ENCODE data around the gene PABPN1. TPM values are rescaled to one million over a fixed set of nuclear protein-coding genes. Genes with fewer than 3 reads are reported as not detected.

The PABPN1 gene
- total and polyA plus RNA-seq, 10 donors = 52.1 to 152 (median 132) TPM

GRCh38 chr14:23347406-23348296, 26.4 kb downstream of the PABPN1 start:
- intact Hi-C loops (cut with DNase I; ENCODE audit: low total_unique reads) = no loop called here
- peaks cover 0 to 28% (median 16%) of the 10 kb centered on the region in 7 donors for H3K27me3 ChIP-seq (replicated peaks in 1 of 7)

DNA sequence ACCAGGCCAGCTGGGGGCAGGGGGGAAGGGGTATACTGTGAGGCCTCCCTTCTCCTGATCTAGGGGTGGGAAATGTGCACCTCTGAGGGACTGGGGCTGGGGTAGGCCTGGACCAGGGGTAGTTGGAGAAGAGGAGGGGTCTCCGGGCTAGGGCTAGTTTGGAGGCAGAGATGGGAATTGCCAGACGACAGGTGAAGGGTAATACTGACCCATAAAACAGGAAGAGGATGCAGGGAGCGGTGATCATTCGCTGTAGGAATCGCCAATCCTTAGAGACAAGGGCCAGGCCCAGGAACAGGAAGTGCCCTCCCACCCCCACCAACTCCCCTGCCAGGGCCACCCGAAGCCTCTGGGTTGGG, 27.0 kb downstream of the PABPN1 start:
- peaks cover 0 to 34% (median 19%) of the 10 kb centered on the region in 7 donors for H3K27me3 ChIP-seq (replicated peaks in 1 of 7)
- no peak for DNase-seq
- intact Hi-C loops (cut with DNase I; ENCODE audit: low total_unique reads) = no loop called here
- no peak overlapping the region for H3K4me3 ChIP-seq
- H3K27ac ChIP-seq = no peak overlapping the region
- TF ChIP-seq CTCF (IDR thresholded peaks at IDR 0.05 in 8 of 11, conservative IDR thresholded peaks at IDR 0.05 in 3 of 11) = no peak
- no peaks in the 10 kb centered on the region for H3K9me3 ChIP-seq
- WGBS, 5 donors = 78 to 91% (median 82%) methylated on average over 6 of the region's 6 CpGs
- H3K36me3 ChIP-seq = no peaks in the 10 kb centered on the region
- peaks cover 0 to 19% (median 16%) of the 10 kb centered on the region in 6 donors for H3K4me1 ChIP-seq

More at GRCh38 chr14:23347406-23348296, 26.4 kb downstream of the PABPN1 start:
- no peak for TF ChIP-seq POLR2AphosphoS5 (IDR thresholded peaks at IDR 0.05)
- WGBS, 5 donors = 93 to 98% (median 96%) methylated on average over 17 to 19 of the region's 19 CpGs
- Histone ChIP-seq H3K4me3 (no peak overlapping the region), H3K27ac (no peak overlapping the region), H3K9me3 (no peaks in the 10 kb centered on the region), H3K4me1 (peaks cover 0 to 13% (median 12%) of the 10 kb centered on the region in 6 donors), H3K36me3 (no peaks in the 10 kb centered on the region)
- no peak for DNase-seq

GRCh38 chr14:23349156-23349845, 28.0 kb downstream of the PABPN1 start:
- 86 to 95% (median 89%) methylated on average over 8 of the region's 8 CpGs for WGBS, 5 donors
- H3K4me3 ChIP-seq = no peak overlapping the region
- no peaks in the 10 kb centered on the region for H3K36me3 ChIP-seq
- peaks cover 0 to 19% (median 16%) of the 10 kb centered on the region in 6 donors for H3K4me1 ChIP-seq
- intact Hi-C loops (cut with DNase I; ENCODE audit: low total_unique reads) = no loop called here
- H3K27me3 ChIP-seq (replicated peaks in 1 of 7) = peaks cover 0 to 44% (median 24%) of the 10 kb centered on the region in 7 donors
- TF ChIP-seq POLR2A (IDR thresholded peaks at IDR 0.05) (no peak), CTCF (IDR thresholded peaks at IDR 0.05 in 8 of 11, conservative IDR thresholded peaks at IDR 0.05 in 3 of 11) (no peak), POLR2AphosphoS5 (IDR thresholded peaks at IDR 0.05) (no peak)
- no peak overlapping the region for H3K27ac ChIP-seq
- DNase-seq = peak; percentile 56
- no peaks in the 10 kb centered on the region for H3K9me3 ChIP-seq

DNA sequence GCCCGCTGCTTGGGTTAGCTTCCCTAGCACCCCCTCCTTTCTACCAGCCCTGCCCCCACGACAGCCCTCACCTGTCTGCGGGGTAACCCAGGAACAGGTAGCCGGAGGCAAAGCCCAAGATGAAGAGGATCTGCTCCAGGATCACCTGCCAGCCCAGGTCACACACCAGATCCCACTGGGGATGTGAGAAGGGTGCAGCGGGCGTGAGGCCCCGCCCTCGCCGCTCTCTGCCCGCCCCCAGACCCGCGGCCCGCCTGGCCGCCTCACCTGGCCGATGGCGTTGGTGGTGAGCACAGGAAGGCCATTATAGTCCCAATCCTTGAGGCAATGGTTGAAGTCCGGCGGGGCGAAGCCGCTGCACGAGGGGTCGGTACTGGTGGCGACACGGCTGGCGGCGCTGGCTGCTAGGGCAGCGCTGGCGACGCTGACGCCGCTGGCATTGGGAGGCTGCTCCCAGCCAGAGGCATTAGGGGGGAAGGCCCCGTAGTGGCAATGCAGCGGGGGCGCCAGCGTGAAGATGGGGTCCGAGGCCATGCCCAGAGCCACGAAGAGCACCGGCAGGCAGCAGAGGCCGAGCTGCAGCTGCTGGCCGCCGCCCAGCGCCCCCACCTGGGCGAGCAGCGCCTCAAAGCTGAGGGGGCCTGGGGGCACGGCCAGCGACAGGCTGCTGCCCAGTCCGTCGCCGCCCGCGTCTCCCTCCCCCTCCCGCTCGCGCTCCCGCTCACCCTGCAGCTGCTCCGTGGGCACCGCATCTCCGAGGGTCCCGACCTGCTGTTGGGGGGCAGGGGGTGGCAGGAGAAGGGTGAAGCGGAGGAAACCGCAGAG, 30.6 kb downstream of the PABPN1 start:
- peak; percentile 67 for DNase-seq
- intact Hi-C loops (cut with DNase I; ENCODE audit: low total_unique reads) = no loop called here

More for the DNA sequence above, 30.6 kb downstream of the PABPN1 start:
- Histone ChIP-seq H3K27me3 (replicated peaks in 1 of 7) (peaks cover 0 to 69% (median 24%) of the 10 kb centered on the region in 7 donors), H3K27ac (peak overlapping the region in 3 of 8 donors; percentile 37 to 59 (median 40)), H3K4me1 (peaks cover 0 to 19% (median 16%) of the 10 kb centered on the region in 6 donors), H3K4me3 (peak overlapping the region; percentile 50 to 81 (median 55)), H3K9me3 (no peaks in the 10 kb centered on the region), H3K36me3 (peaks cover 0 to 4% (median 0%) of the 10 kb centered on the region in 6 donors)
- TF ChIP-seq CTCF (IDR thresholded peaks at IDR 0.05 in 8 of 11, conservative IDR thresholded peaks at IDR 0.05 in 3 of 11) = no peak
- WGBS, 5 donors = 11 to 34% (median 14%) methylated on average over 18 to 61 of the region's 61 CpGs
